ENCODE data around the gene C1orf167. TPM values are rescaled to one million over a fixed set of nuclear protein-coding genes. Genes with fewer than 3 reads are reported as not detected.
A peak's percentile ranks its signal among the peaks of the same experiment; 100 is the strongest.

C1orf167 gene
- total RNA-seq (ENCODE audit: low replicate concordance) = 0.22 TPM in 1 of 2 replicates, not detected in the other

GRCh38 chr1:11761988-11762406 is at the start of gene C1orf167:
Gene C1orf167, plus strand, starts transcription at chr1:11762193. Its CDS starts 2,208 bp downstream, at chr1:11764401.
- Histone ChIP-seq H3K27ac (no peak within 1 kb of the TSS), H3K4me3 (peak within 1 kb of the TSS; percentile 35), H2AFZ (replicated peaks) (peak within 1 kb of the TSS; percentile 31), H3K4me1 (peaks cover 17% of the 10 kb centered on the region), H3K27me3 (peaks cover 64% of the 10 kb centered on the region), H4K20me1 (ENCODE audit: low read depth) (no peaks in the 10 kb centered on the region), H3K4me2 (peak within 1 kb of the TSS; percentile 77), H3K9ac (no peak within 1 kb of the TSS), H3K79me2 (ENCODE audit: low read depth) (no peaks in the 10 kb centered on the region), H3K9me3 (ENCODE audit: low read depth) (no peaks in the 10 kb centered on the region), H3F3A (ENCODE audit: low read depth) (peaks cover 16% of the 10 kb centered on the region), H3K36me3 (no peaks in the 10 kb centered on the region)
- H3K36me3 Mint-ChIP-seq = no peaks in the 10 kb centered on the region
- peak within 1 kb of the TSS; percentile 58 for H3K27ac Mint-ChIP-seq
- H3K4me1 Mint-ChIP-seq = peaks cover 23% of the 10 kb centered on the region
- peak within 1 kb of the TSS; percentile 54 for H3K4me3 Mint-ChIP-seq
- H3K9me3 Mint-ChIP-seq = no peaks in the 10 kb centered on the region
- DNase-seq (ENCODE audit: low spot score) = peak; percentile 72
- H3K27me3 Mint-ChIP-seq (ENCODE audit: insufficient read depth, low read depth) = peaks cover 23% of the 10 kb centered on the region
- TF ChIP-seq CTCF (IDR thresholded peaks at IDR 0.05) (no peak), EZH2phosphoT487 (IDR thresholded peaks at IDR 0.05) (no peak), EZH2 (IDR thresholded peaks at IDR 0.05) (no peak)

GRCh38 chr1:11712285-11712684 is 49.7 kb upstream of the C1orf167 start:
- H3K27ac Mint-ChIP-seq = no peak overlapping the region

GRCh38 chr1:11713095-11713494 is 48.9 kb upstream of the C1orf167 start:
- Histone ChIP-seq H3F3A (ENCODE audit: low read depth) (no peaks in the 10 kb centered on the region), H3K27ac (no peak overlapping the region), H3K36me3 (no peaks in the 10 kb centered on the region), H3K79me2 (ENCODE audit: low read depth) (no peaks in the 10 kb centered on the region), H3K4me1 (no peaks in the 10 kb centered on the region), H4K20me1 (ENCODE audit: low read depth) (peaks cover 3% of the 10 kb centered on the region), H3K27me3 (no peaks in the 10 kb centered on the region), H2AFZ (replicated peaks) (no peak overlapping the region), H3K9me3 (ENCODE audit: low read depth) (no peaks in the 10 kb centered on the region), H3K4me3 (no peak overlapping the region), H3K4me2 (no peak overlapping the region), H3K9ac (no peak overlapping the region)
- H3K27ac Mint-ChIP-seq = no peak overlapping the region
- peaks cover 14% of the 10 kb centered on the region for H3K4me1 Mint-ChIP-seq
- no peak for DNase-seq (ENCODE audit: low spot score)
- H3K9me3 Mint-ChIP-seq = no peaks in the 10 kb centered on the region
- TF ChIP-seq EZH2phosphoT487 (IDR thresholded peaks at IDR 0.05) (no peak), EZH2 (IDR thresholded peaks at IDR 0.05) (no peak), CTCF (IDR thresholded peaks at IDR 0.05) (no peak)
- H3K4me3 Mint-ChIP-seq = no peak overlapping the region
- H3K27me3 Mint-ChIP-seq (ENCODE audit: insufficient read depth, low read depth) = peaks cover 3% of the 10 kb centered on the region
- peaks cover 9% of the 10 kb centered on the region for H3K36me3 Mint-ChIP-seq

More at GRCh38 chr1:11712285-11712684, 49.7 kb upstream of the C1orf167 start:
- no peak for TF ChIP-seq EZH2 (IDR thresholded peaks at IDR 0.05)
- no peak for TF ChIP-seq EZH2phosphoT487 (IDR thresholded peaks at IDR 0.05)
- no peak for TF ChIP-seq CTCF (IDR thresholded peaks at IDR 0.05)
- DNase-seq (ENCODE audit: low spot score) = no peak
- no peaks in the 10 kb centered on the region for H3K27me3 ChIP-seq
- peaks cover 4% of the 10 kb centered on the region for H3K4me1 ChIP-seq
- peaks cover under 1% of the 10 kb centered on the region for H3F3A ChIP-seq (ENCODE audit: low read depth)
- H3K27ac ChIP-seq = no peak overlapping the region
- no peaks in the 10 kb centered on the region for H3K9me3 ChIP-seq (ENCODE audit: low read depth)
- Mint-ChIP-seq H3K4me3 (no peak overlapping the region), H3K4me1 (peaks cover 18% of the 10 kb centered on the region), H3K36me3 (peaks cover 9% of the 10 kb centered on the region), H3K27me3 (ENCODE audit: insufficient read depth, low read depth) (peaks cover 3% of the 10 kb centered on the region), H3K9me3 (no peaks in the 10 kb centered on the region)
- H3K79me2 ChIP-seq (ENCODE audit: low read depth) = no peaks in the 10 kb centered on the region
- H4K20me1 ChIP-seq (ENCODE audit: low read depth) = peaks cover 10% of the 10 kb centered on the region
- H3K9ac ChIP-seq = no peak overlapping the region
- H2AFZ ChIP-seq (replicated peaks) = no peak overlapping the region
- no peak overlapping the region for H3K4me3 ChIP-seq
- no peak overlapping the region for H3K4me2 ChIP-seq
- H3K36me3 ChIP-seq = no peaks in the 10 kb centered on the region
